ENCODE results near the gene FAM234B. TPM values are rescaled to one million over a fixed set of nuclear protein-coding genes. Genes with fewer than 3 reads are reported as not detected.

Gene FAM234B
- total and polyA plus RNA-seq, 2 experiments from 2014 or later = 9.5 to 21.1 TPM

GRCh38 chr12:13116259-13116658 is 72.1 kb downstream of the FAM234B start:
- no peaks in the 10 kb centered on the region for H4K20me1 ChIP-seq (replicated peaks; ENCODE audit: insufficient read depth)
- Mint-ChIP-seq H3K27ac (no peak overlapping the region), H3K4me1 (peaks cover 25% of the 10 kb centered on the region), H3K9me3 (peaks cover 11% of the 10 kb centered on the region; the same call in 2 of the 3 replicates), H3K4me3 (no peak overlapping the region), H3K27me3 (ENCODE audit: insufficient read depth, low read depth, poor library complexity) (peaks cover 6% of the 10 kb centered on the region), H3K36me3 (ENCODE audit: low read depth) (peaks cover 3% of the 10 kb centered on the region)
- DNase-seq (ENCODE audit: low spot score) = peak; percentile 33
- H3K4me2 ChIP-seq = 0 out of 2 replicates have a peak overlapping the region, but pooled peaks have one; percentile 36
- H3K4me1 ChIP-seq (ENCODE audit: insufficient read depth) = peaks cover 33% of the 10 kb centered on the region
- no peaks in the 10 kb centered on the region for H3K9me2 ChIP-seq (ENCODE audit: insufficient read depth)
- no peak overlapping the region for H3K27ac ChIP-seq (ENCODE audit: low read depth)
- H3K79me2 ChIP-seq (replicated peaks; ENCODE audit: insufficient read depth) = no peaks in the 10 kb centered on the region
- H3F3A ChIP-seq (replicated peaks; ENCODE audit: low read depth) = no peaks in the 10 kb centered on the region
- no peaks in the 10 kb centered on the region for H3K36me3 ChIP-seq (ENCODE audit: insufficient read depth)
- peak; percentile 39; the same call in 2 of the 3 replicates for ATAC-seq
- no peak overlapping the region for H3K4me3 ChIP-seq
- no peak for TF ChIP-seq ZNF331 (CRISPR knock-in tag; IDR thresholded peaks at IDR 0.05; ENCODE audit: low read depth)
- TF ChIP-seq EZH2 (IDR thresholded peaks at IDR 0.05; ENCODE audit: low read depth, unreplicated experiment) = no peak
- no peak for TF ChIP-seq POLR2AphosphoS5 (IDR thresholded peaks at IDR 0.05; ENCODE audit: low read depth)
- no peak for TF ChIP-seq ZNF462 (CRISPR knock-in tag; IDR thresholded peaks at IDR 0.05)
- no peak for TF ChIP-seq CREB1 (CRISPR knock-in tag; IDR thresholded peaks at IDR 0.05; ENCODE audit: low read depth)
- TF ChIP-seq STAT1 (IDR thresholded peaks at IDR 0.05; ENCODE audit: unreplicated experiment) = no peak
- no peak for TF ChIP-seq ZNF114 (CRISPR knock-in tag; IDR thresholded peaks at IDR 0.05)
- TF ChIP-seq JUNB (IDR thresholded peaks at IDR 0.05; ENCODE audit: unreplicated experiment) = no peak
- no peak for TF ChIP-seq ETS1 (IDR thresholded peaks at IDR 0.05)
- no peak for TF ChIP-seq NANOG (IDR thresholded peaks at IDR 0.05; ENCODE audit: borderline replicate concordance)
- no peaks in the 10 kb centered on the region for H3K27me3 ChIP-seq (ENCODE audit: insufficient read depth)
- H2AFZ ChIP-seq = no peak overlapping the region

All from GM23338 (cell line).